Measurements from ENCODE around the gene GOLGA6B.
"Not testable (repeated sequence)": the region's sequence is repeated elsewhere in the genome, so short reads cannot be mapped to it uniquely, and the experiment has no call there.

GRCh38 chr15:72608084-72608483 is 46.4 kb upstream of the GOLGA6B start:
- TF ChIP-seq CTCF (IDR thresholded peaks at IDR 0.05); NR3C1 (CRISPR knock-in tag; conservative IDR thresholded peaks at IDR 0.05; ENCODE audit: low read depth); TEAD4 (CRISPR knock-in tag; IDR thresholded peaks at IDR 0.05); NFYB (CRISPR knock-in tag; conservative IDR thresholded peaks at IDR 0.05; ENCODE audit: low read depth); USF2 (CRISPR knock-in tag; IDR thresholded peaks at IDR 0.05); ZNF425 (CRISPR knock-in tag; conservative IDR thresholded peaks at IDR 0.05); MAX (CRISPR knock-in tag; IDR thresholded peaks at IDR 0.05); ZBTB21 (CRISPR knock-in tag; IDR thresholded peaks at IDR 0.05; ENCODE audit: borderline replicate concordance); ZNF232 (CRISPR knock-in tag; IDR thresholded peaks at IDR 0.05); CREM (CRISPR knock-in tag; IDR thresholded peaks at IDR 0.05); PRDM15 (CRISPR knock-in tag; IDR thresholded peaks at IDR 0.05); TCF7 (CRISPR knock-in tag; IDR thresholded peaks at IDR 0.05; ENCODE audit: low read depth): not testable (repeated sequence)
